WTC11 (cell line): ENCODE data around the gene SH2D3C. TPM values are rescaled to one million over a fixed set of nuclear protein-coding genes. Genes with fewer than 3 reads are reported as not detected.

Experiments
- ARID4B ChIP-seq: sonication (generic); formaldehyde crosslinking; IDR thresholded peaks from 2 replicates; pipeline ENCODE4 v1.8.0; 2023; ENCODE audit warnings: missing genetic modification reagents, mild to moderate bottlenecking, borderline replicate concordance
- CREM ChIP-seq: sonication (generic); formaldehyde crosslinking; IDR thresholded peaks from 2 replicates; pipeline ENCODE4 v1.8.1; 2022; ENCODE audit warnings: mild to moderate bottlenecking, missing genetic modification reagents, moderate library complexity
- ELF4 ChIP-seq: sonication (generic); formaldehyde crosslinking; IDR thresholded peaks from 2 replicates; pipeline ENCODE4 v1.8.1; 2022; ENCODE audit warnings: low read depth, mild to moderate bottlenecking, moderate library complexity, missing genetic modification reagents
- ESRRA ChIP-seq: sonication (generic); formaldehyde crosslinking; IDR thresholded peaks from 2 replicates; pipeline ENCODE4 v1.8.1; 2022; ENCODE audit warnings: mild to moderate bottlenecking, missing genetic modification reagents, borderline replicate concordance
- FOXJ3 ChIP-seq: sonication (generic); formaldehyde crosslinking; IDR thresholded peaks from 2 replicates; pipeline ENCODE4 v1.9.0; 2021; ENCODE audit warnings: missing genetic modification reagents, mild to moderate bottlenecking, borderline replicate concordance
- GRHL2 ChIP-seq: fragments of 250-450 bp; sonication (Bioruptor Pico); IDR thresholded peaks from 2 replicates; pipeline ENCODE4 v1.8.0; 2022; ENCODE audit warnings: mild to moderate bottlenecking, moderate library complexity; ENCODE audit not compliant: insufficient replicate concordance, severe bottlenecking
- JAZF1 ChIP-seq: fragments of 250-450 bp; sonication (Bioruptor Pico); IDR thresholded peaks from 2 replicates; pipeline ENCODE4 v1.9.0; 2021; ENCODE audit warnings: moderate library complexity, mild to moderate bottlenecking, inconsistent platforms
- NFATC4 ChIP-seq: fragments of 250-450 bp; sonication (Bioruptor Pico); IDR thresholded peaks from 2 replicates; pipeline ENCODE4 v1.9.0; 2021; ENCODE audit warnings: mild to moderate bottlenecking
- NFYB ChIP-seq: sonication (generic); formaldehyde crosslinking; conservative IDR thresholded peaks from 2 replicates; pipeline ENCODE4 v1.8.0; 2022; ENCODE audit warnings: low read depth, missing genetic modification reagents
- OVOL2 ChIP-seq: fragments of 250-450 bp; sonication (Bioruptor Pico); IDR thresholded peaks from 2 replicates; pipeline ENCODE4 v1.9.0; 2021; ENCODE audit warnings: mild to moderate bottlenecking, borderline replicate concordance
- PRDM15 ChIP-seq: sonication (generic); formaldehyde crosslinking; IDR thresholded peaks from 2 replicates; pipeline ENCODE4 v1.8.0; 2022; ENCODE audit warnings: missing genetic modification reagents
- SMAD3 ChIP-seq: sonication (generic); formaldehyde crosslinking; IDR thresholded peaks from 2 replicates; pipeline ENCODE4 v1.8.0; 2022; ENCODE audit warnings: missing genetic modification reagents, mild to moderate bottlenecking, borderline replicate concordance
- TP53 ChIP-seq: sonication (generic); formaldehyde crosslinking; IDR thresholded peaks from 2 replicates; pipeline ENCODE4 v1.8.1; 2023; ENCODE audit warnings: mild to moderate bottlenecking, missing genetic modification reagents
- ZNF263 ChIP-seq: sonication (generic); formaldehyde crosslinking; IDR thresholded peaks from 2 replicates; pipeline ENCODE4 v1.8.1; 2022; ENCODE audit warnings: low read depth, mild to moderate bottlenecking, moderate library complexity, missing genetic modification reagents
- ZNF396 ChIP-seq: fragments of 250-450 bp; sonication (Bioruptor Pico); IDR thresholded peaks from 2 replicates; pipeline ENCODE4 v1.8.0; 2021; ENCODE audit warnings: mild to moderate bottlenecking, moderate library complexity, borderline replicate concordance
- ZNF425 ChIP-seq: fragments of 250-450 bp; sonication (Bioruptor Pico); conservative IDR thresholded peaks from 2 replicates; pipeline ENCODE4 v1.9.0; 2021; ENCODE audit warnings: mild to moderate bottlenecking
- total RNA-seq: library from RNA; stranded (reverse); gene quantifications from 3 replicates; pipeline ENCODE4 v1.2.3, GENCODE V29; 2021
- TF ChIP-seq, protein P1 (sequence below): sonication (generic); formaldehyde crosslinking; IDR thresholded peaks from 2 replicates; pipeline ENCODE4 v1.8.1; 2023; ENCODE audit warnings: mild to moderate bottlenecking, moderate library complexity, missing genetic modification reagents
- TF ChIP-seq, protein P2 (sequence below): sonication (generic); formaldehyde crosslinking; IDR thresholded peaks from 2 replicates; pipeline ENCODE4 v1.8.0; 2022; ENCODE audit warnings: mild to moderate bottlenecking, missing genetic modification reagents
- TF ChIP-seq, protein P3 (sequence below): fragments of 250-450 bp; sonication (Bioruptor Pico); IDR thresholded peaks from 2 replicates; pipeline ENCODE4 v1.8.0; 2021; ENCODE audit warnings: mild to moderate bottlenecking
- TF ChIP-seq, protein P4 (sequence below): fragments of 250-450 bp; sonication (Bioruptor Pico); IDR thresholded peaks from 2 replicates; pipeline ENCODE4 v1.9.0; 2021; ENCODE audit warnings: mild to moderate bottlenecking

Gene SH2D3C
- total RNA-seq, 1 experiment from 2014 or later, result 5.4 TPM

GRCh38 chr9:127715470-127716337 is 62.8 kb downstream of the SH2D3C start, which contains the start of the genes PTRH1 and TTC16 (continued):
- TF ChIP-seq, protein P1, sequence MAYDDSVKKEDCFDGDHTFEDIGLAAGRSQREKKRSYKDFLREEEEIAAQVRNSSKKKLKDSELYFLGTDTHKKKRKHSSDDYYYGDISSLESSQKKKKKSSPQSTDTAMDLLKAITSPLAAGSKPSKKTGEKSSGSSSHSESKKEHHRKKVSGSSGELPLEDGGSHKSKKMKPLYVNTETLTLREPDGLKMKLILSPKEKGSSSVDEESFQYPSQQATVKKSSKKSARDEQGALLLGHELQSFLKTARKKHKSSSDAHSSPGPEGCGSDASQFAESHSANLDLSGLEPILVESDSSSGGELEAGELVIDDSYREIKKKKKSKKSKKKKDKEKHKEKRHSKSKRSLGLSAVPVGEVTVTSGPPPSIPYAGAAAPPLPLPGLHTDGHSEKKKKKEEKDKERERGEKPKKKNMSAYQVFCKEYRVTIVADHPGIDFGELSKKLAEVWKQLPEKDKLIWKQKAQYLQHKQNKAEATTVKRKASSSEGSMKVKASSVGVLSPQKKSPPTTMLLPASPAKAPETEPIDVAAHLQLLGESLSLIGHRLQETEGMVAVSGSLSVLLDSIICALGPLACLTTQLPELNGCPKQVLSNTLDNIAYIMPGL (CRISPR knock-in tag), result no peak
- TF ChIP-seq, protein P2, sequence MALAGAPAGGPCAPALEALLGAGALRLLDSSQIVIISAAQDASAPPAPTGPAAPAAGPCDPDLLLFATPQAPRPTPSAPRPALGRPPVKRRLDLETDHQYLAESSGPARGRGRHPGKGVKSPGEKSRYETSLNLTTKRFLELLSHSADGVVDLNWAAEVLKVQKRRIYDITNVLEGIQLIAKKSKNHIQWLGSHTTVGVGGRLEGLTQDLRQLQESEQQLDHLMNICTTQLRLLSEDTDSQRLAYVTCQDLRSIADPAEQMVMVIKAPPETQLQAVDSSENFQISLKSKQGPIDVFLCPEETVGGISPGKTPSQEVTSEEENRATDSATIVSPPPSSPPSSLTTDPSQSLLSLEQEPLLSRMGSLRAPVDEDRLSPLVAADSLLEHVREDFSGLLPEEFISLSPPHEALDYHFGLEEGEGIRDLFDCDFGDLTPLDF (CRISPR knock-in tag), result no peak
- TF ChIP-seq NFYB (CRISPR knock-in tag) (peak; percentile 96), TP53 (CRISPR knock-in tag) (no peak), NFATC4 (CRISPR knock-in tag) (no peak), SMAD3 (CRISPR knock-in tag) (0 out of 2 replicates have a peak, but pooled peaks have one; percentile 15), GRHL2 (no peak), PRDM15 (CRISPR knock-in tag) (no peak), ZNF263 (CRISPR knock-in tag) (no peak), ZNF425 (no peak), ELF4 (CRISPR knock-in tag) (no peak), ESRRA (CRISPR knock-in tag) (no peak; the same call in 1 of the 2 replicates), FOXJ3 (CRISPR knock-in tag) (no peak), CREM (peak; percentile 94), OVOL2 (CRISPR knock-in tag) (no peak), JAZF1 (CRISPR knock-in tag) (no peak), ARID4B (CRISPR knock-in tag) (peak; percentile 79; the same call in 1 of the 2 replicates), ZNF396 (CRISPR knock-in tag) (no peak)
- TF ChIP-seq, protein P3, sequence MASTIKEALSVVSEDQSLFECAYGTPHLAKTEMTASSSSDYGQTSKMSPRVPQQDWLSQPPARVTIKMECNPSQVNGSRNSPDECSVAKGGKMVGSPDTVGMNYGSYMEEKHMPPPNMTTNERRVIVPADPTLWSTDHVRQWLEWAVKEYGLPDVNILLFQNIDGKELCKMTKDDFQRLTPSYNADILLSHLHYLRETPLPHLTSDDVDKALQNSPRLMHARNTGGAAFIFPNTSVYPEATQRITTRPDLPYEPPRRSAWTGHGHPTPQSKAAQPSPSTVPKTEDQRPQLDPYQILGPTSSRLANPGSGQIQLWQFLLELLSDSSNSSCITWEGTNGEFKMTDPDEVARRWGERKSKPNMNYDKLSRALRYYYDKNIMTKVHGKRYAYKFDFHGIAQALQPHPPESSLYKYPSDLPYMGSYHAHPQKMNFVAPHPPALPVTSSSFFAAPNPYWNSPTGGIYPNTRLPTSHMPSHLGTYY, result no peak
- TF ChIP-seq, protein P4, sequence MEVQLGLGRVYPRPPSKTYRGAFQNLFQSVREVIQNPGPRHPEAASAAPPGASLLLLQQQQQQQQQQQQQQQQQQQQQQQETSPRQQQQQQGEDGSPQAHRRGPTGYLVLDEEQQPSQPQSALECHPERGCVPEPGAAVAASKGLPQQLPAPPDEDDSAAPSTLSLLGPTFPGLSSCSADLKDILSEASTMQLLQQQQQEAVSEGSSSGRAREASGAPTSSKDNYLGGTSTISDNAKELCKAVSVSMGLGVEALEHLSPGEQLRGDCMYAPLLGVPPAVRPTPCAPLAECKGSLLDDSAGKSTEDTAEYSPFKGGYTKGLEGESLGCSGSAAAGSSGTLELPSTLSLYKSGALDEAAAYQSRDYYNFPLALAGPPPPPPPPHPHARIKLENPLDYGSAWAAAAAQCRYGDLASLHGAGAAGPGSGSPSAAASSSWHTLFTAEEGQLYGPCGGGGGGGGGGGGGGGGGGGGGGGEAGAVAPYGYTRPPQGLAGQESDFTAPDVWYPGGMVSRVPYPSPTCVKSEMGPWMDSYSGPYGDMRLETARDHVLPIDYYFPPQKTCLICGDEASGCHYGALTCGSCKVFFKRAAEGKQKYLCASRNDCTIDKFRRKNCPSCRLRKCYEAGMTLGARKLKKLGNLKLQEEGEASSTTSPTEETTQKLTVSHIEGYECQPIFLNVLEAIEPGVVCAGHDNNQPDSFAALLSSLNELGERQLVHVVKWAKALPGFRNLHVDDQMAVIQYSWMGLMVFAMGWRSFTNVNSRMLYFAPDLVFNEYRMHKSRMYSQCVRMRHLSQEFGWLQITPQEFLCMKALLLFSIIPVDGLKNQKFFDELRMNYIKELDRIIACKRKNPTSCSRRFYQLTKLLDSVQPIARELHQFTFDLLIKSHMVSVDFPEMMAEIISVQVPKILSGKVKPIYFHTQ (CRISPR knock-in tag), result no peak
